Neural progenitor cell (in vitro differentiated cells): ENCODE measurements around the gene TGFBR2.

Experiments
- EZH2 ChIP-seq: fragments of 200-600 bp; sonication (generic); IDR thresholded peaks from 2 replicates; pipeline ENCODE4 v1.6.1; 2017; ENCODE audit warnings: antibody characterized with exemption, mild to moderate bottlenecking, moderate library complexity
- TF ChIP-seq, protein P1 (sequence below): fragments of 200-600 bp; sonication (generic); IDR thresholded peaks from 2 replicates; pipeline ENCODE4 v1.5.1; 2017; ENCODE audit warnings: antibody characterized with exemption, mild to moderate bottlenecking

DNA sequence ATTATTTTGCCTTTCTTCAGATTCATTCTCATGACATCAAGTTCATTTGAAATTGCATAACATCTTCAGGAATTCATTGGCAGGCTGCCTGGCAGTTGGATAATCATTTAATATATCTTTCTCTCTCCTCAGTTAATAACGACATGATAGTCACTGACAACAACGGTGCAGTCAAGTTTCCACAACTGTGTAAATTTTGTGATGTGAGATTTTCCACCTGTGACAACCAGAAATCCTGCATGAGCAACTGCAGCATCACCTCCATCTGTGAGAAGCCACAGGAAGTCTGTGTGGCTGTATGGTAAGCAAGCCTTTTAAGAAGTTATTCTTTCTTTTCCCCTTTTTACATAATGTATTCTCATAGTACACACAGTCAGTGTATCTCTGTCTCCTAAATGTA lies 38.2 kb downstream of the TGFBR2 start:
- TF ChIP-seq, protein P1, sequence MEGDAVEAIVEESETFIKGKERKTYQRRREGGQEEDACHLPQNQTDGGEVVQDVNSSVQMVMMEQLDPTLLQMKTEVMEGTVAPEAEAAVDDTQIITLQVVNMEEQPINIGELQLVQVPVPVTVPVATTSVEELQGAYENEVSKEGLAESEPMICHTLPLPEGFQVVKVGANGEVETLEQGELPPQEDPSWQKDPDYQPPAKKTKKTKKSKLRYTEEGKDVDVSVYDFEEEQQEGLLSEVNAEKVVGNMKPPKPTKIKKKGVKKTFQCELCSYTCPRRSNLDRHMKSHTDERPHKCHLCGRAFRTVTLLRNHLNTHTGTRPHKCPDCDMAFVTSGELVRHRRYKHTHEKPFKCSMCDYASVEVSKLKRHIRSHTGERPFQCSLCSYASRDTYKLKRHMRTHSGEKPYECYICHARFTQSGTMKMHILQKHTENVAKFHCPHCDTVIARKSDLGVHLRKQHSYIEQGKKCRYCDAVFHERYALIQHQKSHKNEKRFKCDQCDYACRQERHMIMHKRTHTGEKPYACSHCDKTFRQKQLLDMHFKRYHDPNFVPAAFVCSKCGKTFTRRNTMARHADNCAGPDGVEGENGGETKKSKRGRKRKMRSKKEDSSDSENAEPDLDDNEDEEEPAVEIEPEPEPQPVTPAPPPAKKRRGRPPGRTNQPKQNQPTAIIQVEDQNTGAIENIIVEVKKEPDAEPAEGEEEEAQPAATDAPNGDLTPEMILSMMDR, result no peak
- TF ChIP-seq EZH2, result no peak
